ENCODE results near the gene XIAP. TPM values are rescaled to one million over a fixed set of nuclear protein-coding genes. Genes with fewer than 3 reads are reported as not detected.
A peak's percentile ranks its signal among the peaks of the same experiment; 100 is the strongest.

Gene XIAP
- total and polyA plus RNA-seq, 9 of the 15 experiments (the other 6 are each of a cell fraction or from before 2014, with no cell fraction given) = 5.7 to 40.5 (median 19.8) TPM

- TF ChIP-seq HNRNPUL1 (IDR thresholded peaks at IDR 0.05; ENCODE audit: low read length) (no peak), LEF1 (IDR thresholded peaks at IDR 0.05) (peak; percentile 34), RAD51 (IDR thresholded peaks at IDR 0.05; ENCODE audit: borderline replicate concordance, low read depth) (no peak), MAZ (CRISPR knock-in tag; conservative IDR thresholded peaks at IDR 0.05 in 1 of 2, IDR thresholded peaks at IDR 0.05 in 1 of 2) (peak in 1 of 2 experiments; percentile 87; a peak in 3 of 4 replicates), PRMT5 (CRISPR knock-in tag; IDR thresholded peaks at IDR 0.05) (no peak), BACH1 (tag; IDR thresholded peaks at IDR 0.05) (0 out of 2 replicates have a peak, but pooled peaks have one; percentile 32), U2AF1 (optimal IDR thresholded peaks at IDR 0.05; ENCODE audit: low read depth, low read length) (no peak), CXXC5 (CRISPR knock-in tag; IDR thresholded peaks at IDR 0.05) (0 out of 2 replicates have a peak, but pooled peaks have one; percentile 45), DPF2 (IDR thresholded peaks at IDR 0.05) (peak; percentile 44; the same call in 1 of the 2 replicates), ARNT (IDR thresholded peaks at IDR 0.05) (peak; percentile 43 to 72; a peak in 2 of 4 replicates), EP300 (IDR thresholded peaks at IDR 0.05; ENCODE audit: low read length) (peak; percentile 34; the same call in 1 of the 2 replicates), PCBP1 (IDR thresholded peaks at IDR 0.05; ENCODE audit: low read depth, low read length, poor library complexity, severe bottlenecking) (no peak), NFRKB (IDR thresholded peaks at IDR 0.05; ENCODE audit: low read depth) (peak; percentile 84), BRD9 (IDR thresholded peaks at IDR 0.05; ENCODE audit: low read depth, partially characterized antibody) (peak; percentile 81), OTX1 (CRISPR knock-in tag; IDR thresholded peaks at IDR 0.05) (no peak), RCOR1 (IDR thresholded peaks at IDR 0.05; ENCODE audit: borderline replicate concordance in 1 of 2, low read depth in 2 of 2, low read length in 2 of 2) (0 out of 4 replicates have a peak, but pooled peaks of 1 of the 2 experiments have one; percentile 8), HDAC6 (IDR thresholded peaks at IDR 0.05; ENCODE audit: low read depth, low read length) (no peak), PKNOX1 (IDR thresholded peaks at IDR 0.05) (peak; percentile 51; the same call in 1 of the 2 replicates), ARID3A (IDR thresholded peaks at IDR 0.05; ENCODE audit: borderline replicate concordance, low read depth, low read length) (no peak), JUN (IDR thresholded peaks at IDR 0.05; ENCODE audit: borderline replicate concordance, low read depth, low read length) (peak; percentile 60), JUN (CRISPR knock-in tag; IDR thresholded peaks at IDR 0.05; ENCODE audit: borderline replicate concordance) (no peak), NRF1 (conservative IDR thresholded peaks at IDR 0.05 in 1 of 2, IDR thresholded peaks at IDR 0.05 in 1 of 2) (peak; percentile 71 to 74), ZNF449 (CRISPR knock-in tag; IDR thresholded peaks at IDR 0.05) (no peak), ATF7 (IDR thresholded peaks at IDR 0.05) (peak; percentile 91), GATAD2A (IDR thresholded peaks at IDR 0.05) (no peak), PHF20 (IDR thresholded peaks at IDR 0.05; ENCODE audit: partially characterized antibody) (no peak), SMAD4 (CRISPR knock-in tag; conservative IDR thresholded peaks at IDR 0.05) (no peak), TCFL5 (CRISPR knock-in tag; conservative IDR thresholded peaks at IDR 0.05) (no peak)
Observed at GRCh38 chrX:123962794-123963373, 103.0 kb downstream of the XIAP start (continued).
